ENCODE results near the gene ZNF518A. TPM values are rescaled to one million over a fixed set of nuclear protein-coding genes. Genes with fewer than 3 reads are reported as not detected.
A peak's percentile ranks its signal among the peaks of the same experiment; 100 is the strongest.

Gene ZNF518A
- total and polyA plus RNA-seq, 9 of the 15 experiments (the other 6 are each of a cell fraction or from before 2014, with no cell fraction given), result 6.3 to 30.0 (median 17.4) TPM

- DNase-seq (ENCODE audit: extremely low read depth in 1 of 4, low spot score in 3 of 4) (peak in 1 of 4 experiments; percentile 13), FAIRE-seq (no peak), ATAC-seq (no peak)
- 0% methylated on average over 2 of the region's 2 CpGs for WGBS (ENCODE audit: insufficient coverage, low coverage, missing lambda C conversion rate)
- POLR2A ChIA-PET, result interaction anchor here (0.9 to 1.2 kb wide), 5 partner anchors 9 to 59 kb away, joined by 3 to 6 read pairs (median 4); no protein-coding TSS in a partner anchor
- in situ Hi-C loops (cut with MboI), result no loop called here
- no peaks in the 10 kb centered on the region for H3K9me3 ChIP-seq (replicated peaks; ENCODE audit: control insufficient read depth, insufficient read depth, low read depth, low read length)
- peak overlapping the region in 1 of 2 experiments; percentile 74; a peak in 2 of 4 replicates for H3K9ac ChIP-seq (ENCODE audit: insufficient read depth in 1 of 2, low read depth in 2 of 2, low read length in 2 of 2)
- peaks cover 8 to 27% of the 10 kb centered on the region in 2 experiments; a peak in 3 of 5 replicates for H3K4me1 ChIP-seq (replicated peaks in 1 of 2; ENCODE audit: control insufficient read depth in 2 of 2, insufficient read depth in 2 of 2, low read length in 2 of 2)
- H2AFZ ChIP-seq (ENCODE audit: low read depth, low read length), result peak overlapping the region; percentile 80
- no peaks in the 10 kb centered on the region for H3K27me3 ChIP-seq (ENCODE audit: control insufficient read depth in 2 of 2, insufficient read depth in 2 of 2, low read length in 2 of 2)
- H4K20me1 ChIP-seq (replicated peaks; ENCODE audit: control insufficient read depth, insufficient read depth, low read length), result no peaks in the 10 kb centered on the region
- H3K27ac ChIP-seq (ENCODE audit: extremely low read depth, low read depth, low read length), result peak overlapping the region; percentile 91
- H3K4me3 ChIP-seq, result peak overlapping the region; percentile 42
- CTCF ChIA-PET (ENCODE audit: low intra/inter-chr PET ratio), result no interaction called here
- H3K79me2 ChIP-seq (ENCODE audit: control insufficient read depth, insufficient read depth, low read length), result no peaks in the 10 kb centered on the region
- intact Hi-C loops (cut with micrococcal nuclease), result no loop called here
- H3K4me2 ChIP-seq (ENCODE audit: insufficient read depth, low read length), result peak overlapping the region; percentile 70
- BruUV-seq (replicated peaks), result no TSS peak
- no peaks in the 10 kb centered on the region for H3K9me1 ChIP-seq (ENCODE audit: control insufficient read depth, insufficient read depth, low read length)
- H3K36me3 ChIP-seq (ENCODE audit: control insufficient read depth, insufficient read depth, low read length), result no peaks in the 10 kb centered on the region
- TF ChIP-seq ELK1 (CRISPR knock-in tag; IDR thresholded peaks at IDR 0.05) (no peak), TEAD1 (CRISPR knock-in tag; IDR thresholded peaks at IDR 0.05) (no peak), RBFOX2 (IDR thresholded peaks at IDR 0.05; ENCODE audit: low read depth, low read length) (0 out of 2 replicates have a peak, but pooled peaks have one; percentile 31), ELF1 (tag; IDR thresholded peaks at IDR 0.05) (peak; percentile 26; the same call in 1 of the 2 replicates), ZBTB9 (CRISPR knock-in tag; IDR thresholded peaks at IDR 0.05) (no peak), CEBPG (CRISPR knock-in tag; IDR thresholded peaks at IDR 0.05) (no peak), CEBPG (tag; conservative IDR thresholded peaks at IDR 0.05 in 1 of 2, IDR thresholded peaks at IDR 0.05 in 1 of 2) (0 out of 4 replicates have a peak, but pooled peaks of 1 of the 2 experiments have one; percentile 8), ZBTB11 (CRISPR knock-in tag; IDR thresholded peaks at IDR 0.05) (peak in 1 of 3 experiments; percentile 39; a peak in 2 of 6 replicates), PBX2 (CRISPR knock-in tag; IDR thresholded peaks at IDR 0.05; ENCODE audit: low read depth) (no peak), PBX2 (tag; conservative IDR thresholded peaks at IDR 0.05; ENCODE audit: low read depth) (0 out of 2 replicates have a peak, but pooled peaks have one; percentile 48), ZNF766 (CRISPR knock-in tag; conservative IDR thresholded peaks at IDR 0.05) (0 out of 2 replicates have a peak, but pooled peaks have one; percentile 3), ZNF134 (CRISPR knock-in tag; conservative IDR thresholded peaks at IDR 0.05) (no peak)
Observed at GRCh38 chr10:96125142-96125515, 5.0 kb upstream of the ZNF518A start.
